NCI-H2107 treated with DMSO at 0.1 percent for 48 hours (cell line): ENCODE data around the gene CAPN1.
A peak's percentile ranks its signal among the peaks of the same experiment; 100 is the strongest.

ENCODE experiments used
- DNase-seq: peaks from one replicate; lab custom pipeline; 2025; ENCODE audit not compliant: unreplicated experiment; lab: John Stamatoyannopoulos, UW

Gene CAPN1

GRCh38 chr11:65189191-65189590 lies 7.5 kb downstream of the CAPN1 start:
- no peak for DNase-seq

- DNase-seq, result no peak
These were observed 12.8 kb downstream of the CAPN1 start for GRCh38 chr11:65194564-65194963.

- no peak for DNase-seq
These were observed 22.4 kb downstream of the CAPN1 start for GRCh38 chr11:65204143-65204542.

- DNase-seq, result peak; percentile 32
These were observed 23.2 kb downstream of the CAPN1 start for GRCh38 chr11:65204646-65205601.

- DNase-seq, result no peak
These were observed 23.9 kb downstream of the CAPN1 start for GRCh38 chr11:65205602-65205967.

GRCh38 chr11:65206441-65206841 lies 24.7 kb downstream of the CAPN1 start:
- DNase-seq, result no peak

- DNase-seq, result no peak
These were observed 25.2 kb downstream of the CAPN1 start for GRCh38 chr11:65206901-65207300.

- DNase-seq, result no peak
These were observed 26.4 kb downstream of the CAPN1 start for GRCh38 chr11:65207918-65208784.

- no peak for DNase-seq
These were observed 27.3 kb downstream of the CAPN1 start for GRCh38 chr11:65208785-65209710.

GRCh38 chr11:65209711-65210360 lies 28.1 kb downstream of the CAPN1 start:
- no peak for DNase-seq

- no peak for DNase-seq
These were observed 28.6 kb downstream of the CAPN1 start for GRCh38 chr11:65210361-65210731.

GRCh38 chr11:65210748-65211147 lies 29.0 kb downstream of the CAPN1 start:
- no peak for DNase-seq

- no peak for DNase-seq
These were observed 29.8 kb downstream of the CAPN1 start for GRCh38 chr11:65211293-65212105.

GRCh38 chr11:65212226-65212801 lies 30.6 kb downstream of the CAPN1 start:
- peak; percentile 48 for DNase-seq

- DNase-seq, result peak; percentile 65
These were observed 31.8 kb downstream of the CAPN1 start for GRCh38 chr11:65213322-65214211.

- no peak for DNase-seq
These were observed 32.6 kb downstream of the CAPN1 start for GRCh38 chr11:65214212-65214845.

- no peak for DNase-seq
These were observed 33.8 kb downstream of the CAPN1 start for GRCh38 chr11:65215441-65216076.
